Measurements from ENCODE around the gene ROS1.

Gene ROS1

DNA sequence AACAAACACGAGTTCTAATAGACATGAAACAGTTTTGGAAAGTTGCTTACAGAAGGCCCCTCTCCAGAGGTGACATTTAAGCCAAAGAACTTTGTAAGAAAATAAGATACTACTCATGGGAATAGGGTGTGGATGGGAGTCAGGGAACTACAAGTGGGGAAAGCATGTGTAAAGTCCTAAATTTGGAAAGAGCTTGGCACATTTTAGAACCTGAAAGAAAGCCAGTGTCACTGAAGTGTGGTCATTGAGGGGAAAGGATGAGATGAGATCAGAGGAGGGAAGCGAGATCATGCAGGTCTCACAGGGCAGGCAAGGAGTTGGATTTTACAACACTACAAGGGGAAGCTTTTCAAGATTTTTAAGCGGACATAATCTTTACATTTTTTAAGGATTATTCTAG is 122.4 kb downstream of the ROS1 start:
- H3K4me3 ChIP-seq (ENCODE audit: low read depth, low read length): no peak overlapping the region
- TF ChIP-seq, protein P1, sequence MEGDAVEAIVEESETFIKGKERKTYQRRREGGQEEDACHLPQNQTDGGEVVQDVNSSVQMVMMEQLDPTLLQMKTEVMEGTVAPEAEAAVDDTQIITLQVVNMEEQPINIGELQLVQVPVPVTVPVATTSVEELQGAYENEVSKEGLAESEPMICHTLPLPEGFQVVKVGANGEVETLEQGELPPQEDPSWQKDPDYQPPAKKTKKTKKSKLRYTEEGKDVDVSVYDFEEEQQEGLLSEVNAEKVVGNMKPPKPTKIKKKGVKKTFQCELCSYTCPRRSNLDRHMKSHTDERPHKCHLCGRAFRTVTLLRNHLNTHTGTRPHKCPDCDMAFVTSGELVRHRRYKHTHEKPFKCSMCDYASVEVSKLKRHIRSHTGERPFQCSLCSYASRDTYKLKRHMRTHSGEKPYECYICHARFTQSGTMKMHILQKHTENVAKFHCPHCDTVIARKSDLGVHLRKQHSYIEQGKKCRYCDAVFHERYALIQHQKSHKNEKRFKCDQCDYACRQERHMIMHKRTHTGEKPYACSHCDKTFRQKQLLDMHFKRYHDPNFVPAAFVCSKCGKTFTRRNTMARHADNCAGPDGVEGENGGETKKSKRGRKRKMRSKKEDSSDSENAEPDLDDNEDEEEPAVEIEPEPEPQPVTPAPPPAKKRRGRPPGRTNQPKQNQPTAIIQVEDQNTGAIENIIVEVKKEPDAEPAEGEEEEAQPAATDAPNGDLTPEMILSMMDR (IDR thresholded peaks at IDR 0.05; ENCODE audit: low read depth, low read length): no peak
- no peak for TF ChIP-seq POLR2A (IDR thresholded peaks at IDR 0.05; ENCODE audit: extremely low read depth, insufficient read length)
- no peak for TF ChIP-seq MAX (IDR thresholded peaks at IDR 0.05; ENCODE audit: low read depth, low read length)
- TF ChIP-seq MYC (IDR thresholded peaks at IDR 0.05; ENCODE audit: low read depth, low read length): no peak
- DNase-seq (ENCODE audit: low read depth): no peak

DNA sequence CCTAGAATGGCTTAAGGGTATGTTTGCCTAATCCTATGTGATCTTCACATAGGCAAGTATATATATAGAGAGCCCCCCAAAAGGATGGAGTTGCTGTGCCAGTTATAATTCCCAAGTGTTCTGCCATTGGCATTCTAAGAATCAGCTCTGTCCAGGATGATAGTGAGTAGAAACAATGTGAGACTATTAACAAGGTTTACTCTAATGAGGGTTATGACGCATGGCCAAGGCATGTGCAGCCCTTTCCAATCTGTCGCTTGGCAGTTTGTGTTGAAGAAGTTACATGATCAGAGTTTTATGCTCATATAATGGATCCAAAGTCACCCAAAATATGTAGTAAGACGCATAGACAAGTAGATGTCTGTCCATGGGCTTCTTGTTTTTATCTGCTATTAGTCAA is 126.8 kb downstream of the ROS1 start:
- TF ChIP-seq POLR2A (IDR thresholded peaks at IDR 0.05; ENCODE audit: extremely low read depth, insufficient read length) (no peak), MYC (IDR thresholded peaks at IDR 0.05; ENCODE audit: low read depth, low read length) (no peak), MAX (IDR thresholded peaks at IDR 0.05; ENCODE audit: low read depth, low read length) (no peak)
- TF ChIP-seq, protein P1 (IDR thresholded peaks at IDR 0.05; ENCODE audit: low read depth, low read length): no peak
- no peak for DNase-seq (ENCODE audit: low read depth)
- H3K4me3 ChIP-seq (ENCODE audit: low read depth, low read length): no peak overlapping the region

GRCh38 chr6:117290173-117290846 is 135.4 kb downstream of the ROS1 start:
- TF ChIP-seq MYC (IDR thresholded peaks at IDR 0.05; ENCODE audit: low read depth, low read length) (no peak), MAX (IDR thresholded peaks at IDR 0.05; ENCODE audit: low read depth, low read length) (no peak), POLR2A (IDR thresholded peaks at IDR 0.05; ENCODE audit: extremely low read depth, insufficient read length) (no peak)
- TF ChIP-seq, protein P1 (IDR thresholded peaks at IDR 0.05; ENCODE audit: low read depth, low read length): no peak
- no peak for DNase-seq (ENCODE audit: low read depth)
- no peak overlapping the region for H3K4me3 ChIP-seq (ENCODE audit: low read depth, low read length)

DNA sequence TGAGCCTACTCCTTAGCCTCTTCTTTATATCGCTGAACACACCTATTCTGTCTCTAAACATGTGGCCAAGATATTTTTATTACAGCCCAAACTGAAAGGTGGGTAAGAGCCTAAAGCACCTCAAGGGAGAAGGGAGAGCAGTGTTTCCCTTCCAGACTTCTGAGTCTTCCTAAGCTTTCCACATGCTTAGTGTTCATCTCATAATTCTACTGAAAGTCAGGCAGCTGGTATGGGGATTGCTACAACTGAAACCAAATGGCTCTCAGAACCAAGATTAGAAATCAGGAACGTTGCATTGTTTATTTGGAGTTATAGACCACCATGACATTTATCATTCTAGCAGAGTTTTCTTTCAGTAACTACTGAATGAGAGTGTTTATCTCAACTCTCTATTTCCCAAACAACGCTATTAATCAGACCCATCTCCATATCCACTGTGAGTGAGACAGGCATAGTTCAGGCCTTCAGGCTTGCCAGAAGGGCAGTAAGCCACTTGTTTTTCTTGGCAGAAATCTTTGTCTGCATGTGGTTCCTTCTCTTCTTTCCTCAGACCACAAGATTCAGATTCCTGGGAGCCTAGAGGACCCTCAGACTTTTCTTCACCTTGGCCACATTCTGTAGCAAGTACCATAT is 137.5 kb downstream of the ROS1 start:
- TF ChIP-seq MAX (IDR thresholded peaks at IDR 0.05; ENCODE audit: low read depth, low read length) (no peak), MYC (IDR thresholded peaks at IDR 0.05; ENCODE audit: low read depth, low read length) (no peak), POLR2A (IDR thresholded peaks at IDR 0.05; ENCODE audit: extremely low read depth, insufficient read length) (no peak)
- TF ChIP-seq, protein P1 (IDR thresholded peaks at IDR 0.05; ENCODE audit: low read depth, low read length): no peak
- DNase-seq (ENCODE audit: low read depth): no peak
- no peak overlapping the region for H3K4me3 ChIP-seq (ENCODE audit: low read depth, low read length)

DNA sequence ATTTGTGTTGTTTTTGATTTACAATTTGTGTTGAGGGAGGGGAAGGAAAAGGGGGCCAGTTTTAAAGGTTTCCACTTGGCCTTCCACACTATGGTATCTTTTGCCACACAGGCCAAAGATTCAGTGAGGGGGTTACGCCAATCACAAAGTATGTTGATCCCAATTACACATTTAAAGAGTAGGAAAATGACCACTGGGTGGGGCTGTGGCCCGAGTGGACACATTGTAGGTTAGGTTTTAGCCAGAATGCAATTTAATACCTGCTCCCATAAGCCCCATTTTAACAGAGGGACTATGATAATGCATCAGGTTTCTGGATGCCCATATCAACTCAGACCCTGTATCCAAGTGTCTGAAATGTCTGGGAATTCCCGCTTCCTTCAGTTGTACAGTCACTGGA is 144.8 kb downstream of the ROS1 start:
- DNase-seq (ENCODE audit: low read depth): peak; percentile 18
- H3K4me3 ChIP-seq (ENCODE audit: low read depth, low read length): no peak overlapping the region
- TF ChIP-seq MAX (IDR thresholded peaks at IDR 0.05; ENCODE audit: low read depth, low read length) (no peak), MYC (IDR thresholded peaks at IDR 0.05; ENCODE audit: low read depth, low read length) (no peak), POLR2A (IDR thresholded peaks at IDR 0.05; ENCODE audit: extremely low read depth, insufficient read length) (no peak)
- TF ChIP-seq, protein P1 (IDR thresholded peaks at IDR 0.05; ENCODE audit: low read depth, low read length): no peak

Measured in NB4 (cell line).